IMR-90 (cell line): Measurements from ENCODE around the gene SIGLEC6. TPM values are rescaled to one million over a fixed set of nuclear protein-coding genes. Genes with fewer than 3 reads are reported as not detected.

ENCODE experiments used
- ATAC-seq: fragments of 200-7000 bp; cut with Tn5 transposase; 2 replicates; pipeline ENCODE4 v1.9.1; 2020; ENCODE audit warnings: low read depth, mild to moderate bottlenecking, moderate library complexity
- BruUV-seq: library from RNA; stranded (reverse); fragments of 400-500 nt; replicated peaks from 2 replicates; lab custom pipeline; 2021; lab: Mats Ljungman, UMichigan
- CTCF ChIA-PET: fragments of 300-600 bp; formaldehyde crosslinking; extraction: SDS; loops from one replicate; lab custom pipeline; 2021; ENCODE audit warnings: antibody characterized with exemption; lab: Yijun Ruan, JAX
- POLR2A ChIA-PET: fragments of 300-600 bp; sonication (Branson Sonifier 250); formaldehyde crosslinking; loops from one replicate; lab custom pipeline; 2022; ENCODE audit warnings: antibody characterized with exemption; ENCODE audit not compliant: unreplicated experiment; lab: Charles Lee
- DNase-seq: peaks from one replicate; pipeline ENCODE4 v3.0.0; 2013
- H2AFZ ChIP-seq: replicated peaks from 2 replicates; pipeline ENCODE3; 2013; ENCODE audit warnings: low read length, mild to moderate bottlenecking; ENCODE audit not compliant: poor library complexity
- H2AK5ac ChIP-seq: 2 replicates; pipeline ENCODE4 v1.6.1; 2013; ENCODE audit warnings: low read depth, low read length, inconsistent platforms
- H2AK9ac ChIP-seq: replicated peaks from 2 replicates; pipeline ENCODE3; 2013; ENCODE audit warnings: mild to moderate bottlenecking, low read depth, low read length, moderate library complexity; ENCODE audit not compliant: poor library complexity
- H2BK120ac ChIP-seq: 2 replicates; pipeline ENCODE4 v1.6.1; 2013; ENCODE audit warnings: low read depth, low read length, inconsistent platforms
- H2BK15ac ChIP-seq: 3 replicates; pipeline ENCODE4 v1.6.1; 2013; ENCODE audit warnings: low read depth, low read length, inconsistent platforms
- H2BK20ac ChIP-seq: 2 replicates; pipeline ENCODE4 v1.6.1; 2013; ENCODE audit warnings: low read depth, mild to moderate bottlenecking, inconsistent platforms, low read length, moderate library complexity
- H2BK5ac ChIP-seq: 2 replicates; pipeline ENCODE4 v1.6.1; 2013; ENCODE audit warnings: mild to moderate bottlenecking, low read depth, low read length, inconsistent platforms; ENCODE audit not compliant: poor library complexity, severe bottlenecking
- H3K14ac ChIP-seq: replicated peaks from 2 replicates; pipeline ENCODE4 v1.6.1; 2013; ENCODE audit warnings: low read depth, low read length, inconsistent platforms
- H3K18ac ChIP-seq: 2 replicates; pipeline ENCODE4 v1.6.1; 2013; ENCODE audit warnings: low read depth, low read length, control low read depth
- H3K23ac ChIP-seq: 2 replicates; pipeline ENCODE4 v1.6.1; 2013; ENCODE audit warnings: low read depth, low read length, inconsistent platforms
- H3K27ac ChIP-seq: 2 replicates; pipeline ENCODE4 v1.5.1; 2013; ENCODE audit warnings: mild to moderate bottlenecking, control low read depth, low read length; ENCODE audit not compliant: insufficient read depth
- H3K27me3 ChIP-seq: 2 replicates; pipeline ENCODE4 v1.6.1; 2013; ENCODE audit warnings: low read length; ENCODE audit not compliant: control insufficient read depth, insufficient read depth
- H3K36me3 ChIP-seq: 2 replicates; pipeline ENCODE4 v1.6.1; 2013; ENCODE audit warnings: low read length, mixed read lengths; ENCODE audit not compliant: control insufficient read depth, insufficient read depth
- H3K4ac ChIP-seq: 2 replicates; pipeline ENCODE4 v1.6.1; 2013; ENCODE audit warnings: low read depth, low read length, inconsistent platforms
- H3K4me1 ChIP-seq: 2 replicates; pipeline ENCODE4 v1.6.1; 2013; ENCODE audit warnings: low read length, mixed read lengths; ENCODE audit not compliant: control insufficient read depth, insufficient read depth
- H3K4me2 ChIP-seq: 2 replicates; pipeline ENCODE4 v1.6.1; 2013; ENCODE audit warnings: low read depth, mild to moderate bottlenecking, control low read depth, low read length, moderate library complexity
- H3K4me3 ChIP-seq: 2 replicates; pipeline ENCODE4 v1.5.1; 2013; ENCODE audit warnings: low read depth, mild to moderate bottlenecking, control low read depth, low read length, moderate library complexity; ENCODE audit not compliant: insufficient read depth
- H3K56ac ChIP-seq: 2 replicates; pipeline ENCODE4 v1.6.1; 2013; ENCODE audit warnings: low read length, inconsistent platforms; ENCODE audit not compliant: insufficient read depth; ENCODE audit errors: extremely low read depth
- H3K79me1 ChIP-seq, 2 experiments: 2 replicates each; pipeline ENCODE4 v1.6.1; 2013; ENCODE audit warnings: low read length in 2 of 2, inconsistent platforms in 1 of 2, low read depth in 1 of 2
- H3K9ac ChIP-seq: 2 replicates; pipeline ENCODE4 v1.6.1; 2013; ENCODE audit warnings: low read depth, low read length, control low read depth
- H3K9me1 ChIP-seq: 2 replicates; pipeline ENCODE4 v1.6.1; 2013; ENCODE audit warnings: low read length, inconsistent platforms; ENCODE audit not compliant: insufficient read depth
- H3K9me3 ChIP-seq: 2 replicates; pipeline ENCODE4 v1.6.1; 2013; ENCODE audit warnings: low read length; ENCODE audit not compliant: control insufficient read depth, insufficient read depth
- H4K20me1 ChIP-seq: 2 replicates; pipeline ENCODE4 v1.6.1; 2013; ENCODE audit warnings: low read length, inconsistent platforms; ENCODE audit not compliant: insufficient read depth
- H4K5ac ChIP-seq: 2 replicates; pipeline ENCODE4 v1.6.1; 2013; ENCODE audit warnings: mild to moderate bottlenecking, low read depth, low read length, control low read depth
- H4K8ac ChIP-seq, 2 experiments: 2 replicates each; pipeline ENCODE4 v1.6.1; 2013; ENCODE audit warnings: low read depth in 2 of 2, low read length in 2 of 2, control low read depth in 1 of 2, inconsistent platforms in 1 of 2
- H4K91ac ChIP-seq: 2 replicates; pipeline ENCODE4 v1.6.1; 2013; ENCODE audit warnings: low read depth, low read length, inconsistent platforms; ENCODE audit not compliant: insufficient read depth
- CHD1 ChIP-seq: IDR thresholded peaks from 2 replicates; pipeline ENCODE4 v1.6.1; 2012; ENCODE audit warnings: low read depth, low read length, improper control_type of control experiment
- RAD21 ChIP-seq: IDR thresholded peaks from 2 replicates; pipeline ENCODE4 v1.6.1; 2012; ENCODE audit warnings: low read length, improper control_type of control experiment
- WGBS, 2 experiments: methylation state at CpG; one replicate each; pipeline versions ENCODE4 v1.1.5 to v1.1.7; 2013; ENCODE audit warnings: missing lambda C conversion rate in 2 of 2; ENCODE audit not compliant: insufficient read length in 1 of 2; ENCODE audit errors: extremely low coverage in 2 of 2; 5-methylcytosine and 5-hydroxymethylcytosine counted together
- dilution Hi-C: fragments of 300-500 bp; cut with HindIII; formaldehyde crosslinking; loops from one replicate; pipeline ENCODE4 v1.14.3; 2018; ENCODE audit warnings: low sequenced_read_pairs; ENCODE audit not compliant: unreplicated experiment
- in situ Hi-C: fragments of 300-500 bp; cut with MboI; formaldehyde crosslinking; loops from 3 replicates; pipeline ENCODE4 v1.14.3; 2019; ENCODE audit warnings: low sequenced_read_pairs, inconsistent platforms, mixed read lengths
- intact Hi-C: fragments of 100-400 bp; cut with micrococcal nuclease; formaldehyde crosslinking; loops from 2 replicates; pipeline ENCODE4 v1.10.0; 2022
- polyA plus RNA-seq, 3 experiments: library from polyadenylated mRNA; depleted of rRNA; stranded (reverse); fragments of >200 nt; gene quantifications; 2 replicates each; pipeline ENCODE4 v1.2.3, GENCODE V29; 2012; ENCODE audit warnings: low replicate concordance in 1 of 3
- total RNA-seq: library from RNA; depleted of rRNA; stranded (reverse); fragments of >200 nt; gene quantifications from 2 replicates; pipeline ENCODE4 v1.2.3, GENCODE V29; 2012

Gene SIGLEC6
- total and polyA plus RNA-seq, 2 of the 4 experiments (the other 2 are of a cell fraction) = not detected

GRCh38 chr19:51521781-51522180 lies 9.7 kb downstream of the SIGLEC6 start:
- Histone ChIP-seq H3K27ac (no peak overlapping the region), H4K91ac (no peak overlapping the region), H2BK15ac (no peak overlapping the region), H3K56ac (no peak overlapping the region), H2BK120ac (no peak overlapping the region), H3K18ac (no peak overlapping the region), H3K14ac (no peak overlapping the region), H3K4me2 (no peak overlapping the region), H4K5ac (no peak overlapping the region), H3K9ac (no peak overlapping the region), H3K79me1 (no peaks in the 10 kb centered on the region), H3K23ac (no peak overlapping the region), H2AK9ac (no peak overlapping the region), H3K9me3 (no peaks in the 10 kb centered on the region), H4K20me1 (no peaks in the 10 kb centered on the region), H3K36me3 (no peaks in the 10 kb centered on the region), H2BK20ac (no peak overlapping the region), H3K4me1 (no peaks in the 10 kb centered on the region), H2AK5ac (no peak overlapping the region), H3K4ac (no peak overlapping the region), H4K8ac (no peak overlapping the region), H3K27me3 (no peaks in the 10 kb centered on the region), H3K4me3 (no peak overlapping the region), H2AFZ (no peak overlapping the region), H2BK5ac (no peak overlapping the region), H3K9me1 (no peaks in the 10 kb centered on the region)
- intact Hi-C loops = no loop called here
- POLR2A ChIA-PET = no interaction called here
- no peak for TF ChIP-seq RAD21
- no peak for TF ChIP-seq CHD1
- in situ Hi-C loops = no loop called here
- WGBS, 2 experiments = no CpG with 5 or more reads among the region's 2 CpGs
- no TSS peak for BruUV-seq
- DNase-seq = no peak
- CTCF ChIA-PET = no interaction called here
- dilution Hi-C loops = no loop called here
- ATAC-seq = no peak
